ENCODE data around the gene B4GALT5.
"Not testable (repeated sequence)": the region's sequence is repeated elsewhere in the genome, so short reads cannot be mapped to it uniquely, and the experiment has no call there.

B4GALT5 gene

GRCh38 chr20:49724408-49725223 lies 10.9 kb upstream of the B4GALT5 start:
- H3K27ac Mint-ChIP-seq, result no peak overlapping the region
- H3K27me3 Mint-ChIP-seq (ENCODE audit: low read depth), result no peaks in the 10 kb centered on the region
- no peaks in the 10 kb centered on the region for H3K9me3 Mint-ChIP-seq
- H3K36me3 Mint-ChIP-seq (ENCODE audit: low read depth), result no peaks in the 10 kb centered on the region
- peaks cover 10% of the 10 kb centered on the region for H3K4me1 Mint-ChIP-seq (ENCODE audit: low read depth)
- no peak for DNase-seq (ENCODE audit: low spot score)
- peak overlapping the region; percentile 23 for H3K4me3 Mint-ChIP-seq

GRCh38 chr20:49723758-49724157 lies 10.1 kb upstream of the B4GALT5 start:
- not testable (repeated sequence) for H3K4me3 Mint-ChIP-seq; H3K9me3 Mint-ChIP-seq; H3K4me1 Mint-ChIP-seq (ENCODE audit: low read depth); DNase-seq (ENCODE audit: low spot score); H3K36me3 Mint-ChIP-seq (ENCODE audit: low read depth); H3K27me3 Mint-ChIP-seq (ENCODE audit: low read depth); H3K27ac Mint-ChIP-seq

DNA sequence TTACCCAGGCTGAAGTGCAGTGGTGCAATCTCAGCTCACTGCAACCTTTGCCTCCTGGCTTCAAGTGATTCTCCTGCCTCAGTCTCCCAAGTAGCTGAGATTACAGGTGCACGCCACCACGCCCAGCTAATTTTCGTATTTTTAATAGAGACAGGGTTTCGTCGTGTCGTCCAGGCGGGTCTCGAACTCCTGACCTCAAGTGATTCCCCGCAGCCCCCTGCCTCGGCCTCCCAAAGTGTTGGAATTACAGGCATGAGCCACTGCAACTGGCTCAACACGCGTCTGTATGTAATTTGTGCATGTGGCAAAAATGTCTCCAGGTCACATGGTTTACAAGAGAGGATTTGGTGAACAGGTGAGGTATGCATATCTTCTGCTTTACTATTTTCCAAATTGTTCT lies 7.6 kb upstream of the B4GALT5 start:
- not testable (repeated sequence) for H3K36me3 Mint-ChIP-seq (ENCODE audit: low read depth); H3K9me3 Mint-ChIP-seq; DNase-seq (ENCODE audit: low spot score); H3K27me3 Mint-ChIP-seq (ENCODE audit: low read depth); H3K27ac Mint-ChIP-seq; H3K4me3 Mint-ChIP-seq
- H3K4me1 Mint-ChIP-seq (ENCODE audit: low read depth), result peaks cover 14% of the 10 kb centered on the region

- H3K4me3 Mint-ChIP-seq, result peak overlapping the region; percentile 24
- no peak for DNase-seq (ENCODE audit: low spot score)
- no peak overlapping the region for H3K27ac Mint-ChIP-seq
- peaks cover 2% of the 10 kb centered on the region for H3K36me3 Mint-ChIP-seq (ENCODE audit: low read depth)
- peaks cover 28% of the 10 kb centered on the region for H3K4me1 Mint-ChIP-seq (ENCODE audit: low read depth)
- H3K9me3 Mint-ChIP-seq, result no peaks in the 10 kb centered on the region
- H3K27me3 Mint-ChIP-seq (ENCODE audit: low read depth), result no peaks in the 10 kb centered on the region
Measured at GRCh38 chr20:49715466-49715865, 1.8 kb upstream of the B4GALT5 start.

GRCh38 chr20:49712996-49713752 lies 504 bp downstream of the B4GALT5 start:
- Mint-ChIP-seq H3K4me3 (peak overlapping the region; percentile 89), H3K27me3 (ENCODE audit: low read depth) (no peaks in the 10 kb centered on the region), H3K4me1 (ENCODE audit: low read depth) (peaks cover 34% of the 10 kb centered on the region), H3K9me3 (no peaks in the 10 kb centered on the region), H3K36me3 (ENCODE audit: low read depth) (peaks cover 2% of the 10 kb centered on the region), H3K27ac (peak overlapping the region; percentile 86)
- no peak for DNase-seq (ENCODE audit: low spot score)

DNA sequence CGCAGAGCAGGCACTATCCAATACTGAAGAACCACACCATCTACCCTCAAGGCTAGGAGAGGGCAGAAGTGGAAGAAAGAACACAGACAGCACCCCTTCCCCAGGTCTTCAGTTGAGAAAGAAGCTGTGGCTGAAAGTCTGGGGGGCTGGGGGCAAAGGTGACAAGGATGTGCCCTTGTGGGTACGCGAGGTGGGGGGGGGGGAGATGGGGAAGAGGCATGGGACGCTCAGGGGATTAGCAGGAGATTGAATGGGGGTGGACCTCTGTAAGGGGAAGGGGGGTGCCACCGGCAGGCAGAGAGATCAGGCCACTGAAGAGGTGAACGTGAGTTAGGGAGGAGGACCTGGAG lies 1.1 kb downstream of the B4GALT5 start:
- Mint-ChIP-seq H3K27me3 (ENCODE audit: low read depth) (no peaks in the 10 kb centered on the region), H3K4me1 (ENCODE audit: low read depth) (peaks cover 31% of the 10 kb centered on the region), H3K9me3 (no peaks in the 10 kb centered on the region), H3K4me3 (peak overlapping the region; percentile 89), H3K27ac (peak overlapping the region; percentile 86), H3K36me3 (ENCODE audit: low read depth) (peaks cover 2% of the 10 kb centered on the region)
- no peak for DNase-seq (ENCODE audit: low spot score)

- H3K36me3 Mint-ChIP-seq (ENCODE audit: low read depth), result peaks cover 2% of the 10 kb centered on the region
- no peak for DNase-seq (ENCODE audit: low spot score)
- H3K27ac Mint-ChIP-seq, result no peak overlapping the region
- H3K4me3 Mint-ChIP-seq, result peak overlapping the region; percentile 89
- no peaks in the 10 kb centered on the region for H3K27me3 Mint-ChIP-seq (ENCODE audit: low read depth)
- peaks cover 30% of the 10 kb centered on the region for H3K4me1 Mint-ChIP-seq (ENCODE audit: low read depth)
- H3K9me3 Mint-ChIP-seq, result no peaks in the 10 kb centered on the region
Measured at GRCh38 chr20:49712118-49712517, 1.6 kb downstream of the B4GALT5 start.

DNA sequence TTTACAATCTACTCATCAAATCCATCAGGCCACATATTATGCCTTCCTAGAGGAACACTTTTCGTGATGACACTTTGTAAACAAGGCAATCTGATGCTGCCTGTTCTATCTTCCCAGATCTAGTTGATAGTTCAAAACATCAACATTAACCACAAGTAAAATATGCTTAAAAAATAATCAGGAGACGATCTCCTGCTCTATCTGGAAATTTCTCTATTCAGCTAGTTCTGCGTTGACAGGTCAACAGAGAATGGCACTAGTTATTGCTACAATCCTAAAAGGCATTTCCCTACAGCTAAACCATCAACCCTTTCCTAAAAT lies 2.1 kb downstream of the B4GALT5 start:
- DNase-seq (ENCODE audit: low spot score), result no peak
- Mint-ChIP-seq H3K9me3 (no peaks in the 10 kb centered on the region), H3K27ac (no peak overlapping the region), H3K4me1 (ENCODE audit: low read depth) (peaks cover 34% of the 10 kb centered on the region), H3K4me3 (peak overlapping the region; percentile 89), H3K36me3 (ENCODE audit: low read depth) (peaks cover 2% of the 10 kb centered on the region), H3K27me3 (ENCODE audit: low read depth) (no peaks in the 10 kb centered on the region)

- Mint-ChIP-seq H3K4me1 (ENCODE audit: low read depth) (peaks cover 39% of the 10 kb centered on the region), H3K9me3 (no peaks in the 10 kb centered on the region), H3K36me3 (ENCODE audit: low read depth) (peaks cover 2% of the 10 kb centered on the region), H3K27me3 (ENCODE audit: low read depth) (no peaks in the 10 kb centered on the region), H3K4me3 (no peak overlapping the region), H3K27ac (no peak overlapping the region)
- no peak for DNase-seq (ENCODE audit: low spot score)
Measured at GRCh38 chr20:49710971-49711666, 2.6 kb downstream of the B4GALT5 start.

DNA sequence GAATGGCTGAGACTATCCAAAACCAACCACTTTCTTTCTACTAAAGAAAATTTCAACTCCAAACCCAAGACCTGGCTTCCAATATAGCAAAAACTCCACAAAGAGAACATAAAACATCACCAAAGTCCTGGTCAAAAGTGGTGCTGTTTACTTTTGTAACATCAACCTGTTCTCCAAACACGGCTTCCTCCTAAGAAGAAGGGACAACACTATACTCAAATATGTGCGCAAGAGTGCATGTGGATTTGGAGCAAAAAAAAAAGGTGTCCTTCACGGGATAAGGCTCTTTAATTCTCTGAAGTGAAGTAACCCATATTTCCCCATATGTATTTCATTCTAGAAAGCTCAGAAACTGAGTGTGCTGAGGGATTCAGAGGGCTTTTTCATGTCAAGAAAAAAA lies 6.6 kb downstream of the B4GALT5 start:
- Mint-ChIP-seq H3K27ac (no peak overlapping the region), H3K4me3 (no peak overlapping the region), H3K9me3 (no peaks in the 10 kb centered on the region), H3K27me3 (ENCODE audit: low read depth) (no peaks in the 10 kb centered on the region), H3K4me1 (ENCODE audit: low read depth) (peaks cover 39% of the 10 kb centered on the region), H3K36me3 (ENCODE audit: low read depth) (peaks cover 4% of the 10 kb centered on the region)
- no peak for DNase-seq (ENCODE audit: low spot score)

DNA sequence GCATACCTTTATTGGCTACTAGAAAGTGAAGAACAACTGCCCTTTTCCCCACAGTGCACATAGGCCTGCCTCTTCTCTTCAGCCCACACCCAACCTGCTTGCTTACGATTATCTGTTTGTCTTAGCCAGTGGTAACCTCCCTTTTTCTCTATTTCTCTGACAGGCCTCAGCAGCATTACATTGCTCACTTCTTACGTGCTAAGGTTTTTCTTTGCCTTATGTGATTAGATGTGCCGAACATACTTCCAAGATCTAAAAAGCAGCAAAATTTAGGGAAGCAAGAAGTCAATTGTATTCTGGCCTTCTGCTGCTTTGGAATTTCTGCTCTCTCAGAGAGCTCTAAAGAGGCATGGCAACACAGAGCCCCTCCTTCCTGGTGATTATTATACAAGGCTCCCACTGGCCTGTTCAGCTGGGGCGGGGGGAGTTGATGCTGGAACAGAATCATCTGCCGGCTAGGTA lies 7.0 kb downstream of the B4GALT5 start:
- no peak for DNase-seq (ENCODE audit: low spot score)
- Mint-ChIP-seq H3K4me1 (ENCODE audit: low read depth) (peaks cover 39% of the 10 kb centered on the region), H3K9me3 (no peaks in the 10 kb centered on the region), H3K4me3 (no peak overlapping the region), H3K27ac (no peak overlapping the region), H3K27me3 (ENCODE audit: low read depth) (no peaks in the 10 kb centered on the region), H3K36me3 (ENCODE audit: low read depth) (peaks cover 4% of the 10 kb centered on the region)

DNA sequence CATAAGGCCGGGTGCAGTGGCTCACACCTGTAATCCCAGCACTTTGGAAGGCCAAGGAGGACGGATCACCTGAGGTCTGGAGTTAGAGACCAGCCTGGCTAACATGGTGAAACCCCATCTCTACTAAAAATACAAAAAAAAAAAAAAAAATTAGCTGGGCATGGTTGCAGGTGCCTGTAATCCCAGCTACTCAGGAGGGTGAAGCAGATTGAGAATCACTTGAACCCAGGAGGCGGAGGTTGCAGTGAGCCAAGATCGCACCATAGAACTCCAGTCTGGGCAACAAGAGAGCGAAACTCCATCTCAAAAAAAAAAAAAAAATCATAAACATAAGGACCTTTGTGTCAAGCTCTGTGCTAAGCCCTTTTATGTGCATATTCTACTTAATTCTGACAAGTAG lies 7.8 kb downstream of the B4GALT5 start:
- not testable (repeated sequence) for DNase-seq (ENCODE audit: low spot score); H3K9me3 Mint-ChIP-seq; H3K4me3 Mint-ChIP-seq; H3K27ac Mint-ChIP-seq; H3K36me3 Mint-ChIP-seq (ENCODE audit: low read depth); H3K27me3 Mint-ChIP-seq (ENCODE audit: low read depth)
- H3K4me1 Mint-ChIP-seq (ENCODE audit: low read depth), result peaks cover 40% of the 10 kb centered on the region

DNA sequence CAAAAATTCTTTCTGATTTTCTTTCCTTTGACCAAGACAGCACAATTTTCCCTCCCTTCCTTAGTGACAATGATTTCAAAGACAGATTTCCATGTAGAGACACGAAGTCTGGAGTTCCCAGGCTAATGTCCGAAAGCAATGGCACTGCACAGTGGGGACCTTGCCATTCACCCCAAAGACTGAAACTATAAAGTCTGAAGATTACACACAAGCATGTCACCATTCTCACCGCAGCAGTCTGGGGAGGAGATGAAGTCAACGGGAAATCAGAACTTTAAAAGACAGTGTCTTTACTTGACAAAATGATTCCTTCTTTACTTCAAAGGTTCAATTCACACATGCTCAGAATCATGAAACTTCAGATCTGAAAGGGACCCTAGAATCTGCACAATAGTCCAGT lies 8.3 kb downstream of the B4GALT5 start:
- no peaks in the 10 kb centered on the region for H3K27me3 Mint-ChIP-seq (ENCODE audit: low read depth)
- peak overlapping the region; percentile 14 for H3K4me3 Mint-ChIP-seq
- H3K9me3 Mint-ChIP-seq, result no peaks in the 10 kb centered on the region
- H3K27ac Mint-ChIP-seq, result no peak overlapping the region
- H3K4me1 Mint-ChIP-seq (ENCODE audit: low read depth), result peaks cover 43% of the 10 kb centered on the region
- DNase-seq (ENCODE audit: low spot score), result no peak
- H3K36me3 Mint-ChIP-seq (ENCODE audit: low read depth), result peaks cover 2% of the 10 kb centered on the region

GRCh38 chr20:49704932-49705336 lies 8.7 kb downstream of the B4GALT5 start:
- no peak for DNase-seq (ENCODE audit: low spot score)
- Mint-ChIP-seq H3K27me3 (ENCODE audit: low read depth) (no peaks in the 10 kb centered on the region), H3K4me3 (no peak overlapping the region), H3K9me3 (no peaks in the 10 kb centered on the region), H3K36me3 (ENCODE audit: low read depth) (peaks cover 2% of the 10 kb centered on the region), H3K4me1 (ENCODE audit: low read depth) (peaks cover 43% of the 10 kb centered on the region), H3K27ac (peak overlapping the region; percentile 26)

Measured in T-helper 2 cell treated with Interferon-gamma antibody and Interleukin-4, amounts not matched to agents 5 μg/mL and 100 μg/mL, for 36 hours (primary cell).